Measurements from ENCODE around the gene IL6ST. TPM values are rescaled to one million over a fixed set of nuclear protein-coding genes. Genes with fewer than 3 reads are reported as not detected.

Gene IL6ST
- total RNA-seq, 1 experiment from 2014 or later = 60.2 TPM

GRCh38 chr5:56011835-56012234 lies 17.1 kb upstream of the IL6ST start:
- Histone ChIP-seq H3K9me2 (ENCODE audit: insufficient read depth) (no peaks in the 10 kb centered on the region), H3K27ac (peak overlapping the region; percentile 56), H3K9me3 (ENCODE audit: insufficient read depth, low read depth) (no peaks in the 10 kb centered on the region; the same call in 1 of the 2 replicates), H3K4me1 (replicated peaks; ENCODE audit: insufficient read depth) (peaks cover 13% of the 10 kb centered on the region), H3K27me3 (ENCODE audit: insufficient read depth, low read depth) (no peaks in the 10 kb centered on the region), H3K79me2 (ENCODE audit: low read depth) (no peaks in the 10 kb centered on the region), H3K4me2 (no peak overlapping the region), H2AFZ (no peak overlapping the region), H3K36me3 (ENCODE audit: low read depth) (no peaks in the 10 kb centered on the region), H4K20me1 (ENCODE audit: insufficient read depth) (no peaks in the 10 kb centered on the region), H3F3A (ENCODE audit: insufficient read depth, low read depth) (peaks cover 17% of the 10 kb centered on the region; the same call in 1 of the 2 replicates), H3K4me3 (no peak overlapping the region)
- ChIA-PET CTCF (no interaction called here), POLR2A (ENCODE audit: unreplicated experiment) (no interaction called here)
- no TSS peak for BruUV-seq (replicated peaks)
- DNase-seq = peak in 1 of 2 experiments; percentile 57
- intact Hi-C loops (cut with micrococcal nuclease; ENCODE audit: unreplicated experiment) = no loop called here
- TF ChIP-seq CTCF (conservative IDR thresholded peaks at IDR 0.05) (no peak), EZH2 (IDR thresholded peaks at IDR 0.05; ENCODE audit: low read depth) (no peak)

- no peak overlapping the region for H2AFZ ChIP-seq
- H3K79me2 ChIP-seq (ENCODE audit: low read depth) = no peaks in the 10 kb centered on the region
- peaks cover 17% of the 10 kb centered on the region; the same call in 1 of the 2 replicates for H3F3A ChIP-seq (ENCODE audit: insufficient read depth, low read depth)
- intact Hi-C loops (cut with micrococcal nuclease; ENCODE audit: unreplicated experiment) = no loop called here
- no peaks in the 10 kb centered on the region for H3K27me3 ChIP-seq (ENCODE audit: insufficient read depth, low read depth)
- H3K36me3 ChIP-seq (ENCODE audit: low read depth) = no peaks in the 10 kb centered on the region
- no peak overlapping the region for H3K27ac ChIP-seq
- H3K4me3 ChIP-seq = no peak overlapping the region
- H3K4me1 ChIP-seq (replicated peaks; ENCODE audit: insufficient read depth) = peaks cover 13% of the 10 kb centered on the region
- no peaks in the 10 kb centered on the region; the same call in 1 of the 2 replicates for H3K9me3 ChIP-seq (ENCODE audit: insufficient read depth, low read depth)
- CTCF ChIA-PET = no interaction called here
- H3K4me2 ChIP-seq = no peak overlapping the region
- H3K9me2 ChIP-seq (ENCODE audit: insufficient read depth) = no peaks in the 10 kb centered on the region
- POLR2A ChIA-PET (ENCODE audit: unreplicated experiment) = no interaction called here
- TF ChIP-seq CTCF (conservative IDR thresholded peaks at IDR 0.05) (no peak), EZH2 (IDR thresholded peaks at IDR 0.05; ENCODE audit: low read depth) (no peak)
- no peak for DNase-seq
- H4K20me1 ChIP-seq (ENCODE audit: insufficient read depth) = no peaks in the 10 kb centered on the region
- BruUV-seq (replicated peaks) = no TSS peak
These were observed 15.7 kb upstream of the IL6ST start for GRCh38 chr5:56010431-56010830.

GRCh38 chr5:56006600-56006999 lies 11.8 kb upstream of the IL6ST start:
- Histone ChIP-seq H3K9me3 (ENCODE audit: insufficient read depth, low read depth) (no peaks in the 10 kb centered on the region; the same call in 1 of the 2 replicates), H3K79me2 (ENCODE audit: low read depth) (no peaks in the 10 kb centered on the region), H2AFZ (no peak overlapping the region), H3K4me1 (replicated peaks; ENCODE audit: insufficient read depth) (peaks cover 12% of the 10 kb centered on the region), H3K27me3 (ENCODE audit: insufficient read depth, low read depth) (no peaks in the 10 kb centered on the region), H3K27ac (no peak overlapping the region), H4K20me1 (ENCODE audit: insufficient read depth) (no peaks in the 10 kb centered on the region), H3K36me3 (ENCODE audit: low read depth) (no peaks in the 10 kb centered on the region), H3F3A (ENCODE audit: insufficient read depth, low read depth) (peaks cover 5% of the 10 kb centered on the region; the same call in 1 of the 2 replicates), H3K4me3 (no peak overlapping the region), H3K4me2 (no peak overlapping the region), H3K9me2 (ENCODE audit: insufficient read depth) (no peaks in the 10 kb centered on the region)
- intact Hi-C loops (cut with micrococcal nuclease; ENCODE audit: unreplicated experiment) = no loop called here
- no peak for DNase-seq
- POLR2A ChIA-PET (ENCODE audit: unreplicated experiment) = interaction anchor here (0.6 kb wide), 1 partner anchor 83 kb away, joined by 3 read pairs; no protein-coding TSS in a partner anchor
- no TSS peak for BruUV-seq (replicated peaks)
- CTCF ChIA-PET = no interaction called here
- TF ChIP-seq EZH2 (IDR thresholded peaks at IDR 0.05; ENCODE audit: low read depth) (no peak), CTCF (conservative IDR thresholded peaks at IDR 0.05) (no peak)

Measured in PC-9 (cell line).